Endothelial cell of umbilical vein (primary cell): ENCODE results near the gene SLC15A2. TPM values are rescaled to one million over a fixed set of nuclear protein-coding genes. Genes with fewer than 3 reads are reported as not detected.
A peak's percentile ranks its signal among the peaks of the same experiment; 100 is the strongest.

Experiments used
- Bru-seq: library from RNA; stranded (reverse); fragments of 400-500 nt; gene quantifications from one replicate; lab custom pipeline; 2021; lab: Mats Ljungman, UMichigan
- BruChase-seq, 2 experiments: library from RNA; stranded (reverse); fragments of 400-500 nt; gene quantifications; one replicate each; lab custom pipeline; 2021; lab: Mats Ljungman, UMichigan
- BruUV-seq: library from RNA; stranded (reverse); fragments of 400-500 nt; replicated peaks from 2 replicates; lab custom pipeline; 2021; lab: Mats Ljungman, UMichigan
- CTCF ChIA-PET: fragments of 300-600, 350-600 bp; sonication (Branson Sonifier 250); formaldehyde crosslinking; loops from one replicate; lab custom pipeline; 2021; ENCODE audit warnings: antibody characterized with exemption, inconsistent platforms; lab: Charles Lee
- POLR2A ChIA-PET: fragments of 300-600, 350-600 bp; sonication (Branson Sonifier 250); formaldehyde crosslinking; loops from one replicate; lab custom pipeline; 2021; ENCODE audit warnings: antibody characterized with exemption, inconsistent platforms; lab: Charles Lee
- DNase-seq: peaks from one replicate; pipeline ENCODE4 v3.0.0-alpha.2; 2011; ENCODE audit warnings: low read depth, low spot score
- FAIRE-seq: peaks from 2 replicates; lab custom pipeline; 2011; peaks lifted over from hg19 to GRCh38; lab: Jason Lieb, UNC
- H2AFZ ChIP-seq: 2 replicates; pipeline ENCODE4 v1.6.0; 2012; ENCODE audit warnings: low read depth, low read length, control low read depth, inconsistent platforms
- H3K27ac ChIP-seq: 2 replicates; pipeline ENCODE4 v1.5.1; 2011; ENCODE audit warnings: low read depth, mild to moderate bottlenecking, control low read depth, low read length, moderate library complexity; ENCODE audit not compliant: insufficient read depth
- H3K27me3 ChIP-seq, 2 experiments: 2 replicates each; pipeline versions ENCODE4 v1.6.0 to v1.6.1; 2011; ENCODE audit warnings: low read length in 2 of 2, mixed read lengths in 1 of 2; ENCODE audit not compliant: control insufficient read depth in 2 of 2, insufficient read depth in 2 of 2
- H3K36me3 ChIP-seq, 2 experiments: 2 replicates in 1 of 2; 3 replicates in 1 of 2; pipeline ENCODE4 v1.5.1; 2011; ENCODE audit warnings: low read length in 2 of 2, mild to moderate bottlenecking in 1 of 2, moderate library complexity in 1 of 2; ENCODE audit not compliant: control insufficient read depth in 2 of 2, insufficient read depth in 2 of 2; ENCODE audit errors: extremely low read depth in 1 of 2
- H3K4me1 ChIP-seq: 3 replicates; pipeline ENCODE4 v1.5.1; 2011; ENCODE audit warnings: mild to moderate bottlenecking, low read length; ENCODE audit not compliant: control insufficient read depth, insufficient read depth; ENCODE audit errors: extremely low read depth
- H3K4me2 ChIP-seq: 2 replicates; pipeline ENCODE4 v1.6.1; 2011; ENCODE audit warnings: low read length, control low read depth, mixed read lengths; ENCODE audit not compliant: insufficient read depth
- H3K4me3 ChIP-seq, 3 experiments: fragments of 200-600 bp in 1 of 3; sonication (generic), shearing (Covaris generic) in 1 of 3; replicated peaks in 1 of 3; 2 replicates each; pipeline ENCODE4 v1.5.1; 2011 to 2016; ENCODE audit warnings: control low read depth in 3 of 3, low read length in 3 of 3, mild to moderate bottlenecking in 2 of 3, inconsistent platforms in 1 of 3, low read depth in 1 of 3, moderate library complexity in 1 of 3; ENCODE audit not compliant: insufficient read depth in 1 of 3
- H3K79me2 ChIP-seq: 2 replicates; pipeline ENCODE4 v1.6.0; 2012; ENCODE audit warnings: low read length, inconsistent platforms; ENCODE audit not compliant: control insufficient read depth, insufficient read depth
- H3K9ac ChIP-seq: replicated peaks from 2 replicates; pipeline ENCODE3; 2011; ENCODE audit warnings: low read length, control low read depth; ENCODE audit not compliant: insufficient read depth; ENCODE audit errors: extremely low read depth
- H3K9me1 ChIP-seq: replicated peaks from 3 replicates; pipeline ENCODE4 v1.6.0; 2011; ENCODE audit warnings: mild to moderate bottlenecking, low read length; ENCODE audit not compliant: control insufficient read depth, insufficient read depth; ENCODE audit errors: extremely low read depth
- H3K9me3 ChIP-seq: replicated peaks from 2 replicates; pipeline ENCODE4 v1.5.1; 2012; ENCODE audit warnings: low read length, inconsistent platforms; ENCODE audit not compliant: control insufficient read depth, insufficient read depth
- H4K20me1 ChIP-seq: replicated peaks from 2 replicates; pipeline ENCODE3; 2011; ENCODE audit warnings: mild to moderate bottlenecking, low read length; ENCODE audit not compliant: control insufficient read depth, insufficient read depth; ENCODE audit errors: extremely low read depth
- CTCF ChIP-seq, 2 donors: IDR thresholded peaks; 1 replicate in 1 of 2; 2 replicates in 1 of 2; pipeline ENCODE4 v1.5.1; 2011; ENCODE audit warnings: low read length in 2 of 2, mild to moderate bottlenecking in 2 of 2, moderate library complexity in 2 of 2, control low read depth in 1 of 2, inconsistent platforms in 1 of 2, low read depth in 1 of 2; ENCODE audit not compliant: insufficient read depth in 1 of 2; ENCODE audit errors: extremely low read depth in 1 of 2
- EZH2 ChIP-seq: IDR thresholded peaks from 2 replicates; pipeline ENCODE4 v1.6.1; 2012; ENCODE audit warnings: borderline replicate concordance, low read depth, mild to moderate bottlenecking, moderate library complexity, low read length, inconsistent platforms; ENCODE audit not compliant: severe bottlenecking
- FOS ChIP-seq: IDR thresholded peaks from 2 replicates; pipeline ENCODE4 v1.6.1; 2011; ENCODE audit warnings: mild to moderate bottlenecking, low read length, moderate library complexity, borderline replicate concordance; ENCODE audit not compliant: insufficient read depth
- GATA2 ChIP-seq: IDR thresholded peaks from 2 replicates; pipeline ENCODE4 v1.7.0; 2011; ENCODE audit warnings: low read depth, mild to moderate bottlenecking, moderate library complexity, mixed read lengths, low read length; ENCODE audit not compliant: insufficient read length, insufficient read depth
- JUN ChIP-seq: IDR thresholded peaks from 2 replicates; pipeline ENCODE4 v1.6.1; 2011; ENCODE audit warnings: borderline replicate concordance, low read depth; ENCODE audit not compliant: insufficient read length, insufficient read depth
- MAX ChIP-seq: IDR thresholded peaks from 2 replicates; pipeline ENCODE4 v1.6.1; 2011; ENCODE audit not compliant: insufficient read depth, insufficient read length
- MYC ChIP-seq: IDR thresholded peaks from one replicate; pipeline ENCODE4 v1.6.1; 2011; ENCODE audit warnings: mild to moderate bottlenecking, low read depth, low read length
- POLR2A ChIP-seq: IDR thresholded peaks from 2 replicates; pipeline ENCODE4 v1.6.1; 2012; ENCODE audit warnings: low read depth, mild to moderate bottlenecking, control low read depth, low read length
- POLR2AphosphoS5 ChIP-seq: IDR thresholded peaks from 2 replicates; pipeline ENCODE4 v1.6.1; 2012; ENCODE audit warnings: low read depth, mild to moderate bottlenecking, control low read depth, low read length, moderate library complexity; ENCODE audit not compliant: insufficient read depth
- dilution Hi-C: fragments of 300-500 bp; cut with MboI; formaldehyde crosslinking; loops from one replicate; pipeline ENCODE4 v1.15.0; 2019; ENCODE audit warnings: low sequenced_read_pairs; ENCODE audit not compliant: extremely low pct_ligation_motif_present
- intact Hi-C: fragments of 100-400 bp; cut with micrococcal nuclease; formaldehyde crosslinking; loops from one replicate; pipeline ENCODE4 v1.10.0; 2022
- long read RNA-seq: library from polyadenylated mRNA; stranded (forward); transcript quantifications from one replicate; pipeline ENCODE4 v2.0.0, GENCODE V29; 2021
- polyA minus RNA-seq, 3 experiments: library from RNA; depleted of rRNA, polyadenylated mRNA; stranded (reverse); fragments of >200 nt; gene quantifications; 1 replicate in 1 of 3; 2 replicates in 2 of 3; pipeline ENCODE4 v1.2.3, GENCODE V29; 2011
- polyA plus RNA-seq, 4 experiments: library from polyadenylated mRNA; depleted of rRNA in 3 of 4; stranded (reverse) in 3 of 4; unstranded in 1 of 4; fragments of >200 nt; gene quantifications; 2 replicates each; pipeline versions ENCODE4 v1.2.1 to v1.2.3, GENCODE V29; 2011 to 2012; ENCODE audit warnings: missing spikeins in 1 of 4
- total RNA-seq: library from RNA; stranded (reverse); gene quantifications from 2 replicates; pipeline ENCODE4 v1.2.3, GENCODE V29; 2021

The SLC15A2 gene
- total RNA-seq (0.11 and 0.60 TPM in 2 replicates), polyA plus RNA-seq (0.14 and 0.39 TPM in 2 replicates), polyA minus RNA-seq (0.83 and 1.0 TPM in 2 replicates), Bru-seq, nascent RNA (percentile 27 among the genes with signal in this experiment), BruChase-seq, experiment 1, labeled RNA remaining after a 6-hour chase (percentile 28 among the genes with signal in this experiment), BruChase-seq, experiment 2, labeled RNA remaining after a 2-hour chase (percentile 38 among the genes with signal in this experiment)
- polyA plus RNA-seq (2011; cell fraction: cytosol; rRNA removed): 0.03 and 0.10 TPM in 2 replicates
- 1.2 and 1.3 TPM in 2 replicates for polyA plus RNA-seq (2011; cell fraction: nucleus; rRNA removed)
- polyA plus RNA-seq (2012): 0.31 TPM in 1 of 2 replicates, not detected in the other
- polyA minus RNA-seq (2011; cell fraction: cytosol; rRNA and poly(A)+ RNA removed): not detected
- 1.3 and 1.7 TPM in 2 replicates for polyA minus RNA-seq (2011; cell fraction: nucleus; rRNA and poly(A)+ RNA removed)
- long read RNA-seq: 0 reads

- FAIRE-seq: no peak
- POLR2A ChIA-PET: interaction anchor here (0.7 kb wide), 1 partner anchor 20 kb away, joined by 3 read pairs; no protein-coding TSS in a partner anchor
- no peaks in the 10 kb centered on the region for H3K4me1 ChIP-seq
Measured at GRCh38 chr3:121894301-121894990, at the start of gene SLC15A2. SLC15A2 (plus strand) TSS chr3:121894401; CDS start chr3:121894477, 76 bp downstream.

More at GRCh38 chr3:121894301-121894990, at the start of gene SLC15A2:
- DNase-seq: peak; percentile 60
- Histone ChIP-seq H2AFZ (no peak within 1 kb of the TSS), H3K27ac (no peak within 1 kb of the TSS), H3K4me2 (no peak within 1 kb of the TSS), H3K27me3 (no peaks in the 10 kb centered on the region), H3K36me3 (no peaks in the 10 kb centered on the region), H3K79me2 (no peaks in the 10 kb centered on the region), H3K9me1 (no peaks in the 10 kb centered on the region), H4K20me1 (no peaks in the 10 kb centered on the region), H3K4me3 (no peak within 1 kb of the TSS), H3K9ac (no peak within 1 kb of the TSS), H3K9me3 (no peaks in the 10 kb centered on the region)
- BruUV-seq: no TSS peak
- CTCF ChIA-PET: interaction anchor here (0.8 to 1.2 kb wide), 4 partner anchors 10 to 101 kb away, joined by 3 to 5 read pairs (median 4); no protein-coding TSS in a partner anchor
- dilution Hi-C loops: no loop called here
- TF ChIP-seq MAX (no peak), FOS (no peak), EZH2 (no peak), GATA2 (no peak), POLR2AphosphoS5 (no peak), CTCF (IDR thresholded peaks at IDR 0.05; ENCODE audit: extremely low read depth in 1 of 2, insufficient read depth in 1 of 2, low read depth in 1 of 2, low read length in 2 of 2) (no peak), MYC (no peak), POLR2A (no peak), JUN (no peak)
- intact Hi-C loops: no loop called here
